ENCODE results near the gene DOCK2. TPM values are rescaled to one million over a fixed set of nuclear protein-coding genes. Genes with fewer than 3 reads are reported as not detected.

The DOCK2 gene
- total and polyA plus RNA-seq, 9 of the 15 experiments (the other 6 are each of a cell fraction or from before 2014, with no cell fraction given) = 4.5 to 42.6 (median 20.5) TPM

DNA sequence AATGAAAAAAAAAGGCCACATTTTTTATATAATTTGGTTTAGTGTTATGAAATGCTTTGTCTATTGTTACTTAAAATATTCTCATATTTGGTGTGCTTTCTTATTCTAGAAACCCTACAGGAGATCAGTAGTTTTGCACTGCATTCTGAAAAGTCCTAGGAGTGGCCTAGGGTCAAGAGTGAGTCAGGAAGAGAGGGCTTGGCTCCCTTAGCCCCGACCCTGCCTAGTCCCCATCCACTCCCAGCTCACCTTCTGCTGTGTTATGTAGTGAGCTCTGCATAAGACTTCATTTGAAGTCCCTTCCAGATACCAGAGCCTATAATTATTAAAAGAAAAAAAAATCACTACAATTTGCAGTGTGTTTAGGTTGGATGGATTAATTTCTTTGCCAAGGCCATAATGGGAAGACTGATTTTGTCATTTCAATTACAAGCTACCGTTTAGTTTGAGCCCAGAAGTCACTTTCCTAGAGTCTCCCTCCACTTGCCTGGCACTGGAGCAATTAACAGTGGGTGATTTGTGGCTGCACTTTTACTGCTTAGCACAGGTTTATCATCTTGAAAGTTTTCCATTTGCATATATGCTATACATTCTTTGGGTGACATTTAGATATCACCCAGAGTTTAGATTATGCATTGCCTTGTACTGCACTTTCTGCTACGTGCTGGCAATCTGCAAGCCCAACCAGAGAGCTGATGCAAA lies 199.9 kb downstream of the DOCK2 start:
- Histone ChIP-seq H3K79me2 (ENCODE audit: control insufficient read depth, insufficient read depth, low read length) (no peaks in the 10 kb centered on the region), H3K36me3 (ENCODE audit: control insufficient read depth, insufficient read depth, low read length) (no peaks in the 10 kb centered on the region), H3K9ac (ENCODE audit: insufficient read depth in 1 of 2, low read depth in 2 of 2, low read length in 2 of 2) (no peak overlapping the region), H3K4me3 (no peak overlapping the region), H3K27ac (ENCODE audit: extremely low read depth, low read depth, low read length) (no peak overlapping the region), H3K27me3 (ENCODE audit: control insufficient read depth in 2 of 2, insufficient read depth in 2 of 2, low read length in 2 of 2) (no peaks in the 10 kb centered on the region), H3K4me1 (replicated peaks in 1 of 2; ENCODE audit: control insufficient read depth in 2 of 2, insufficient read depth in 2 of 2, low read length in 2 of 2) (no peaks in the 10 kb centered on the region), H3K4me2 (ENCODE audit: insufficient read depth, low read length) (no peak overlapping the region), H3K9me3 (replicated peaks; ENCODE audit: control insufficient read depth, insufficient read depth, low read depth, low read length) (no peaks in the 10 kb centered on the region), H3K9me1 (ENCODE audit: control insufficient read depth, insufficient read depth, low read length) (no peaks in the 10 kb centered on the region), H2AFZ (ENCODE audit: low read depth, low read length) (no peak overlapping the region), H4K20me1 (replicated peaks; ENCODE audit: control insufficient read depth, insufficient read depth, low read length) (no peaks in the 10 kb centered on the region)
- ATAC-seq = no peak
- 2% methylated on average over 3 of the region's 3 CpGs for WGBS (ENCODE audit: insufficient coverage, low coverage, missing lambda C conversion rate)
- ChIA-PET POLR2A (no interaction called here), CTCF (ENCODE audit: low intra/inter-chr PET ratio) (no interaction called here)
- in situ Hi-C loops (cut with MboI) = no loop called here
- no peak for DNase-seq (ENCODE audit: extremely low read depth in 1 of 4, low spot score in 3 of 4)
- TF ChIP-seq MCM7 (IDR thresholded peaks at IDR 0.05) = no peak
- no peak for TF ChIP-seq NR1H2 (CRISPR knock-in tag; IDR thresholded peaks at IDR 0.05)
- no peak for TF ChIP-seq EP300 (IDR thresholded peaks at IDR 0.05; ENCODE audit: low read length)
- FAIRE-seq = peak; percentile 6
- BruUV-seq (replicated peaks) = no TSS peak
- intact Hi-C loops (cut with micrococcal nuclease) = no loop called here

GRCh38 chr5:169837686-169838085 lies 200.6 kb downstream of the DOCK2 start:
- Histone ChIP-seq H3K9me3 (replicated peaks; ENCODE audit: control insufficient read depth, insufficient read depth, low read depth, low read length) (no peaks in the 10 kb centered on the region), H2AFZ (ENCODE audit: low read depth, low read length) (no peak overlapping the region), H3K27ac (ENCODE audit: extremely low read depth, low read depth, low read length) (no peak overlapping the region), H3K9ac (ENCODE audit: insufficient read depth in 1 of 2, low read depth in 2 of 2, low read length in 2 of 2) (no peak overlapping the region), H4K20me1 (replicated peaks; ENCODE audit: control insufficient read depth, insufficient read depth, low read length) (no peaks in the 10 kb centered on the region), H3K4me3 (no peak overlapping the region), H3K4me1 (replicated peaks in 1 of 2; ENCODE audit: control insufficient read depth in 2 of 2, insufficient read depth in 2 of 2, low read length in 2 of 2) (no peaks in the 10 kb centered on the region), H3K9me1 (ENCODE audit: control insufficient read depth, insufficient read depth, low read length) (no peaks in the 10 kb centered on the region), H3K27me3 (ENCODE audit: control insufficient read depth in 2 of 2, insufficient read depth in 2 of 2, low read length in 2 of 2) (no peaks in the 10 kb centered on the region), H3K36me3 (ENCODE audit: control insufficient read depth, insufficient read depth, low read length) (no peaks in the 10 kb centered on the region), H3K79me2 (ENCODE audit: control insufficient read depth, insufficient read depth, low read length) (no peaks in the 10 kb centered on the region), H3K4me2 (ENCODE audit: insufficient read depth, low read length) (no peak overlapping the region)
- ChIA-PET CTCF (ENCODE audit: low intra/inter-chr PET ratio) (no interaction called here), POLR2A (no interaction called here)
- FAIRE-seq = no peak
- no TSS peak for BruUV-seq (replicated peaks)
- no peak for DNase-seq (ENCODE audit: extremely low read depth in 1 of 4, low spot score in 3 of 4)
- TF ChIP-seq, protein P1, sequence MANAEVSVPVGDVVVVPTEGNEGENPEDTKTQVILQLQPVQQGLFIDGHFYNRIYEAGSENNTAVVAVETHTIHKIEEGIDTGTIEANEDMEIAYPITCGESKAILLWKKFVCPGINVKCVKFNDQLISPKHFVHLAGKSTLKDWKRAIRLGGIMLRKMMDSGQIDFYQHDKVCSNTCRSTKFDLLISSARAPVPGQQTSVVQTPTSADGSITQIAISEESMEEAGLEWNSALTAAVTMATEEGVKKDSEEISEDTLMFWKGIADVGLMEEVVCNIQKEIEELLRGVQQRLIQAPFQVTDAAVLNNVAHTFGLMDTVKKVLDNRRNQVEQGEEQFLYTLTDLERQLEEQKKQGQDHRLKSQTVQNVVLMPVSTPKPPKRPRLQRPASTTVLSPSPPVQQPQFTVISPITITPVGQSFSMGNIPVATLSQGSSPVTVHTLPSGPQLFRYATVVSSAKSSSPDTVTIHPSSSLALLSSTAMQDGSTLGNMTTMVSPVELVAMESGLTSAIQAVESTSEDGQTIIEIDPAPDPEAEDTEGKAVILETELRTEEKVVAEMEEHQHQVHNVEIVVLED (CRISPR knock-in tag; IDR thresholded peaks at IDR 0.05) = no peak
- TF ChIP-seq ZKSCAN8 (CRISPR knock-in tag; IDR thresholded peaks at IDR 0.05) (no peak), RBBP5 (IDR thresholded peaks at IDR 0.05; ENCODE audit: borderline replicate concordance, insufficient read depth, low read length, poor library complexity, severe bottlenecking) (no peak), FOXA1 (IDR thresholded peaks at IDR 0.05; ENCODE audit: borderline replicate concordance) (no peak)
- TF ChIP-seq, protein P2, sequence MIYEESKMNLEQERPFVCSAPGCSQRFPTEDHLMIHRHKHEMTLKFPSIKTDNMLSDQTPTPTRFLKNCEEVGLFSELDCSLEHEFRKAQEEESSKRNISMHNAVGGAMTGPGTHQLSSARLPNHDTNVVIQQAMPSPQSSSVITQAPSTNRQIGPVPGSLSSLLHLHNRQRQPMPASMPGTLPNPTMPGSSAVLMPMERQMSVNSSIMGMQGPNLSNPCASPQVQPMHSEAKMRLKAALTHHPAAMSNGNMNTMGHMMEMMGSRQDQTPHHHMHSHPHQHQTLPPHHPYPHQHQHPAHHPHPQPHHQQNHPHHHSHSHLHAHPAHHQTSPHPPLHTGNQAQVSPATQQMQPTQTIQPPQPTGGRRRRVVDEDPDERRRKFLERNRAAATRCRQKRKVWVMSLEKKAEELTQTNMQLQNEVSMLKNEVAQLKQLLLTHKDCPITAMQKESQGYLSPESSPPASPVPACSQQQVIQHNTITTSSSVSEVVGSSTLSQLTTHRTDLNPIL (CRISPR knock-in tag; IDR thresholded peaks at IDR 0.05) = no peak
- in situ Hi-C loops (cut with MboI) (no loop called here), intact Hi-C loops (cut with micrococcal nuclease) (no loop called here)
- no peak for ATAC-seq

All from K562 (cell line).